Endothelial cell (in vitro differentiated cells): ENCODE measurements around the gene PHLDA1. TPM values are rescaled to one million over a fixed set of nuclear protein-coding genes. Genes with fewer than 3 reads are reported as not detected.

ENCODE experiments used
- DNase-seq: peaks from one replicate; pipeline ENCODE4 v3.0.0; 2021; ENCODE audit warnings: low spot score
- H3K27ac Mint-ChIP-seq: one replicate; pipeline ENCODE4 v1.8.0; 2021; ENCODE audit warnings: mixed read lengths, inconsistent platforms; ENCODE audit not compliant: unreplicated experiment
- H3K27me3 Mint-ChIP-seq: one replicate; pipeline ENCODE4 v1.8.0; 2021; ENCODE audit warnings: mild to moderate bottlenecking, moderate library complexity, mixed read lengths, inconsistent platforms; ENCODE audit not compliant: unreplicated experiment
- H3K36me3 Mint-ChIP-seq: one replicate; pipeline ENCODE4 v1.8.0; 2021; ENCODE audit warnings: mild to moderate bottlenecking, low read depth, mixed read lengths, inconsistent platforms; ENCODE audit not compliant: unreplicated experiment
- H3K4me1 Mint-ChIP-seq: one replicate; pipeline ENCODE4 v1.8.0; 2021; ENCODE audit warnings: mild to moderate bottlenecking, mixed read lengths, inconsistent platforms; ENCODE audit not compliant: unreplicated experiment
- H3K4me3 Mint-ChIP-seq: one replicate; pipeline ENCODE4 v1.8.0; 2021; ENCODE audit warnings: mild to moderate bottlenecking, mixed read lengths, inconsistent platforms; ENCODE audit not compliant: unreplicated experiment
- H3K9me3 Mint-ChIP-seq: one replicate; pipeline ENCODE4 v1.8.0; 2021; ENCODE audit warnings: mixed read lengths, inconsistent platforms; ENCODE audit not compliant: unreplicated experiment
- CTCF ChIP-seq: fragments of 200-600 bp; sonication (generic); IDR thresholded peaks from one replicate; pipeline ENCODE4 v1.5.0; 2021; ENCODE audit warnings: antibody characterized with exemption; ENCODE audit not compliant: unreplicated experiment
- total RNA-seq: library from RNA; stranded (reverse); fragmentation: NEBNext Ultra II Directional; extraction: Animal tissue kit (Norgen Biotek cat#: 25700); gene quantifications from one replicate; pipeline ENCODE4 v1.2.1, GENCODE V29; 2021; ENCODE audit not compliant: unreplicated experiment

Gene PHLDA1
- total RNA-seq, 1 donor from 2014 or later = 50.3 TPM

- no peak for DNase-seq
- peaks cover 2% of the 10 kb centered on the region for H3K27me3 Mint-ChIP-seq
- no peaks in the 10 kb centered on the region for H3K9me3 Mint-ChIP-seq
- peaks cover 6% of the 10 kb centered on the region for H3K4me1 Mint-ChIP-seq
- no peak overlapping the region for H3K27ac Mint-ChIP-seq
- H3K36me3 Mint-ChIP-seq = no peaks in the 10 kb centered on the region
- no peak for TF ChIP-seq CTCF
- no peak overlapping the region for H3K4me3 Mint-ChIP-seq
These were observed 10.6 kb downstream of the PHLDA1 start for GRCh38 chr12:76020731-76021672.

GRCh38 chr12:76020281-76020680, 11.3 kb downstream of the PHLDA1 start:
- TF ChIP-seq CTCF = no peak
- DNase-seq = no peak
- Mint-ChIP-seq H3K4me1 (peaks cover 6% of the 10 kb centered on the region), H3K4me3 (no peak overlapping the region), H3K9me3 (no peaks in the 10 kb centered on the region), H3K36me3 (no peaks in the 10 kb centered on the region), H3K27me3 (peaks cover 2% of the 10 kb centered on the region), H3K27ac (peak overlapping the region; percentile 48)

- no peak overlapping the region for H3K4me3 Mint-ChIP-seq
- no peak overlapping the region for H3K27ac Mint-ChIP-seq
- H3K4me1 Mint-ChIP-seq = peaks cover 6% of the 10 kb centered on the region
- H3K9me3 Mint-ChIP-seq = no peaks in the 10 kb centered on the region
- TF ChIP-seq CTCF = no peak
- peaks cover 2% of the 10 kb centered on the region for H3K27me3 Mint-ChIP-seq
- H3K36me3 Mint-ChIP-seq = no peaks in the 10 kb centered on the region
- DNase-seq = no peak
These were observed 12.9 kb downstream of the PHLDA1 start for GRCh38 chr12:76018672-76019071.

GRCh38 chr12:76018111-76018510, 13.5 kb downstream of the PHLDA1 start:
- Mint-ChIP-seq H3K36me3 (no peaks in the 10 kb centered on the region), H3K9me3 (no peaks in the 10 kb centered on the region), H3K27me3 (peaks cover 2% of the 10 kb centered on the region), H3K4me1 (peaks cover 6% of the 10 kb centered on the region), H3K4me3 (no peak overlapping the region), H3K27ac (no peak overlapping the region)
- TF ChIP-seq CTCF = no peak
- DNase-seq = no peak

- no peak for TF ChIP-seq CTCF
- Mint-ChIP-seq H3K27ac (no peak overlapping the region), H3K36me3 (no peaks in the 10 kb centered on the region), H3K9me3 (no peaks in the 10 kb centered on the region), H3K4me3 (no peak overlapping the region), H3K4me1 (peaks cover 8% of the 10 kb centered on the region), H3K27me3 (peaks cover 3% of the 10 kb centered on the region)
- DNase-seq = no peak
These were observed 17.6 kb downstream of the PHLDA1 start for GRCh38 chr12:76014007-76014406.
